ENCODE results near the gene FEM1C.

GRCh38 chr5:115579216-115579615 is 34.6 kb upstream of the FEM1C start:
- TF ChIP-seq, protein P1, sequence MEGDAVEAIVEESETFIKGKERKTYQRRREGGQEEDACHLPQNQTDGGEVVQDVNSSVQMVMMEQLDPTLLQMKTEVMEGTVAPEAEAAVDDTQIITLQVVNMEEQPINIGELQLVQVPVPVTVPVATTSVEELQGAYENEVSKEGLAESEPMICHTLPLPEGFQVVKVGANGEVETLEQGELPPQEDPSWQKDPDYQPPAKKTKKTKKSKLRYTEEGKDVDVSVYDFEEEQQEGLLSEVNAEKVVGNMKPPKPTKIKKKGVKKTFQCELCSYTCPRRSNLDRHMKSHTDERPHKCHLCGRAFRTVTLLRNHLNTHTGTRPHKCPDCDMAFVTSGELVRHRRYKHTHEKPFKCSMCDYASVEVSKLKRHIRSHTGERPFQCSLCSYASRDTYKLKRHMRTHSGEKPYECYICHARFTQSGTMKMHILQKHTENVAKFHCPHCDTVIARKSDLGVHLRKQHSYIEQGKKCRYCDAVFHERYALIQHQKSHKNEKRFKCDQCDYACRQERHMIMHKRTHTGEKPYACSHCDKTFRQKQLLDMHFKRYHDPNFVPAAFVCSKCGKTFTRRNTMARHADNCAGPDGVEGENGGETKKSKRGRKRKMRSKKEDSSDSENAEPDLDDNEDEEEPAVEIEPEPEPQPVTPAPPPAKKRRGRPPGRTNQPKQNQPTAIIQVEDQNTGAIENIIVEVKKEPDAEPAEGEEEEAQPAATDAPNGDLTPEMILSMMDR (IDR thresholded peaks at IDR 0.05 in 2 of 3, conservative IDR thresholded peaks at IDR 0.05 in 1 of 3; ENCODE audit: control insufficient read depth in 2 of 3, extremely low read depth in 1 of 3, insufficient read depth in 1 of 3, low read depth in 3 of 3, low read length in 3 of 3) = no peak
- TF ChIP-seq DPF2 (IDR thresholded peaks at IDR 0.05) (no peak), SMARCA5 (IDR thresholded peaks at IDR 0.05) (no peak), ZNF384 (IDR thresholded peaks at IDR 0.05; ENCODE audit: borderline replicate concordance, low read depth, low read length) (no peak), CBX3 (IDR thresholded peaks at IDR 0.05; ENCODE audit: borderline replicate concordance, low read depth) (no peak), MXI1 (IDR thresholded peaks at IDR 0.05; ENCODE audit: low read depth, low read length) (no peak)

Measured in GM12878 (cell line).